ENCODE data around the gene NR4A3.

DNA sequence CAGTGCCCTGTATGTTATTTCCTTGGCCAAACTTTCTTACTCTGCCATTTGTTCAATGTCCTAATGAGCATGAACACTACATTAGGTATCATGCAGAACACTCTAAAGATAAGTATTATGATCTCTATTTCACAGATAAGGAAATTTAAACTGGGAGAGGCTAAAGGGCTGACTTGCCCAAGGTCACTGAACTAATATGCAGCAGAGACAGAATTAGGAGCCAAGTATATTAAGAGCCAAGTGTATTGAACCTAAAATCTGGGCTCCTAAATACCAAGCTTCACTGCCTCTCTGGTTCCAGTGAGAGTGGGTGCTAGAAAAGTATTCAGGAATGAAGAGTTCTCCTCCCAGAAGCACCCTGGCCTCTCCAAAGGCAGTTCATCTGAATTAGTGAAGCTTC lies 13.5 kb downstream of the NR4A3 start:
- TF ChIP-seq LEF1 (IDR thresholded peaks at IDR 0.05; ENCODE audit: borderline replicate concordance) = no peak
- no peak for TF ChIP-seq FOXK2 (IDR thresholded peaks at IDR 0.05)
- TF ChIP-seq FOXM1 (IDR thresholded peaks at IDR 0.05; ENCODE audit: borderline replicate concordance) = no peak
- no peak for TF ChIP-seq TARDBP (IDR thresholded peaks at IDR 0.05)
- no peak for TF ChIP-seq ELF4 (IDR thresholded peaks at IDR 0.05)
- no peak for TF ChIP-seq L3MBTL2 (conservative IDR thresholded peaks at IDR 0.05)
- no peak for TF ChIP-seq SUZ12 (IDR thresholded peaks at IDR 0.05)

Data from HEK293T (cell line).